H1 (cell line): ENCODE results near the gene NECTIN1. TPM values are rescaled to one million over a fixed set of nuclear protein-coding genes. Genes with fewer than 3 reads are reported as not detected.

ENCODE experiments used
- CTCF ChIA-PET: fragments of 300-600 bp; sonication (Branson Sonifier 250); formaldehyde crosslinking; loops from one replicate; lab custom pipeline; 2021; ENCODE audit not compliant: partially characterized antibody; lab: Charles Lee
- POLR2A ChIA-PET: fragments of 300-600 bp; sonication (Branson Sonifier 250); formaldehyde crosslinking; loops from one replicate; lab custom pipeline; 2021; ENCODE audit warnings: inconsistent platforms; ENCODE audit not compliant: partially characterized antibody; lab: Charles Lee
- DNase-seq, 2 experiments: peaks; one replicate each; pipeline versions ENCODE4 v3.0.0 to v3.0.0-alpha.2; 2010 to 2022; ENCODE audit warnings: low spot score in 2 of 2, low read depth in 1 of 2, mixed read lengths in 1 of 2
- FAIRE-seq: peaks from 2 replicates; lab custom pipeline; 2011; peaks lifted over from hg19 to GRCh38; lab: Jason Lieb, UNC
- H2AFZ ChIP-seq: 2 replicates; pipeline ENCODE4 v1.8.1; 2012; ENCODE audit warnings: low read length, inconsistent platforms
- H2AK5ac ChIP-seq: 2 replicates; pipeline ENCODE4 v1.6.1; 2013; ENCODE audit warnings: low read depth, low read length
- H2BK120ac ChIP-seq: replicated peaks from 2 replicates; pipeline ENCODE3; 2013; ENCODE audit warnings: low read depth, low read length, inconsistent platforms
- H2BK12ac ChIP-seq: 2 replicates; pipeline ENCODE4 v1.6.1; 2013; ENCODE audit warnings: low read depth, low read length
- H2BK15ac ChIP-seq: 2 replicates; pipeline ENCODE4 v1.6.1; 2013; ENCODE audit warnings: low read length
- H2BK20ac ChIP-seq: 2 replicates; pipeline ENCODE4 v1.6.1; 2013; ENCODE audit warnings: low read length
- H2BK5ac ChIP-seq: 2 replicates; pipeline ENCODE4 v1.6.1; 2013; ENCODE audit warnings: low read depth, low read length
- H3K14ac ChIP-seq: 2 replicates; pipeline ENCODE4 v1.6.1; 2013; ENCODE audit warnings: inconsistent platforms; ENCODE audit not compliant: insufficient read length
- H3K18ac ChIP-seq: 2 replicates; pipeline ENCODE4 v1.6.1; 2013; ENCODE audit warnings: low read length; ENCODE audit errors: extremely low read depth
- H3K23ac ChIP-seq: 2 replicates; pipeline ENCODE4 v1.6.1; 2013; ENCODE audit warnings: inconsistent platforms; ENCODE audit not compliant: insufficient read length
- H3K23me2 ChIP-seq: 2 replicates; pipeline ENCODE4 v1.6.1; 2013; ENCODE audit warnings: low read depth, low read length
- H3K27ac ChIP-seq: 2 replicates; pipeline ENCODE4 v1.6.1; 2011; ENCODE audit warnings: low read depth, low read length, inconsistent platforms
- H3K27me3 ChIP-seq, 4 experiments: replicated peaks in 1 of 4; 1 replicate in 1 of 4; 2 replicates in 3 of 4; pipeline versions ENCODE4 v1.6.1 to v1.8.1; 2011 to 2013; ENCODE audit warnings: low read length in 3 of 4, mild to moderate bottlenecking in 3 of 4, inconsistent platforms in 2 of 4, mixed read lengths in 2 of 4, moderate library complexity in 1 of 4; ENCODE audit not compliant: control insufficient read depth in 3 of 4, insufficient read depth in 3 of 4; ENCODE audit errors: extremely low read depth in 1 of 4
- H3K36me3 ChIP-seq, 4 experiments: 2 replicates each; pipeline versions ENCODE4 v1.6.1 to v1.8.1; 2011 to 2013; ENCODE audit warnings: mild to moderate bottlenecking in 4 of 4, low read length in 3 of 4, moderate library complexity in 2 of 4, control low read depth in 1 of 4, inconsistent platforms in 1 of 4; ENCODE audit not compliant: insufficient read depth in 4 of 4, control insufficient read depth in 2 of 4
- H3K4ac ChIP-seq: replicated peaks from 2 replicates; pipeline ENCODE3; 2013; ENCODE audit warnings: low read length, low read depth, mixed read lengths, inconsistent platforms; ENCODE audit not compliant: insufficient read length
- H3K4me1 ChIP-seq, 4 experiments: replicated peaks in 1 of 4; 1 replicate in 1 of 4; 2 replicates in 3 of 4; pipeline versions ENCODE4 v1.6.1 to v1.8.1; 2011 to 2013; ENCODE audit warnings: low read length in 3 of 4, inconsistent platforms in 2 of 4, mixed read lengths in 1 of 4; ENCODE audit not compliant: insufficient read depth in 4 of 4, control insufficient read depth in 3 of 4
- H3K4me2 ChIP-seq, 2 experiments: 2 replicates each; pipeline versions ENCODE4 v1.6.1 to v1.8.1; 2011 to 2013; ENCODE audit warnings: low read depth in 2 of 2, low read length in 2 of 2, control low read depth in 1 of 2, inconsistent platforms in 1 of 2, mild to moderate bottlenecking in 1 of 2; ENCODE audit not compliant: insufficient read depth in 1 of 2
- H3K4me3 ChIP-seq, 4 experiments: fragments of 200-600, 300-600 bp in 1 of 4; sonication (generic), shearing (Covaris generic), sonication (Bioruptor Twin) in 1 of 4; 2 replicates each; pipeline versions ENCODE4 v1.5.1 to v1.8.1; 2011 to 2016; ENCODE audit warnings: low read length in 4 of 4, low read depth in 3 of 4, control low read depth in 2 of 4, inconsistent platforms in 2 of 4, mild to moderate bottlenecking in 2 of 4, mixed read lengths in 1 of 4, moderate library complexity in 1 of 4; ENCODE audit not compliant: insufficient read depth in 2 of 4; ENCODE audit errors: extremely low read depth in 1 of 4
- H3K56ac ChIP-seq: replicated peaks from 2 replicates; pipeline ENCODE3; 2013; ENCODE audit warnings: low read depth, mild to moderate bottlenecking, mixed read lengths, low read length, inconsistent platforms; ENCODE audit not compliant: insufficient read length
- H3K79me1 ChIP-seq: 2 replicates; pipeline ENCODE4 v1.6.1; 2013; ENCODE audit warnings: low read depth, low read length, control low read depth
- H3K79me2 ChIP-seq, 2 experiments: 2 replicates each; pipeline versions ENCODE4 v1.6.1 to v1.8.1; 2012 to 2013; ENCODE audit warnings: low read length in 2 of 2, mild to moderate bottlenecking in 2 of 2, inconsistent platforms in 1 of 2; ENCODE audit not compliant: insufficient read depth in 2 of 2, control insufficient read depth in 1 of 2
- H3K9ac ChIP-seq, 4 experiments: replicated peaks in 1 of 4; 1 replicate in 1 of 4; 2 replicates in 3 of 4; pipeline versions ENCODE4 v1.6.1 to v1.8.1; 2011 to 2013; ENCODE audit warnings: low read depth in 3 of 4, low read length in 3 of 4, control low read depth in 2 of 4, mild to moderate bottlenecking in 2 of 4, moderate library complexity in 2 of 4, inconsistent platforms in 1 of 4; ENCODE audit errors: extremely low read depth in 1 of 4
- H3K9me3 ChIP-seq, 2 experiments: 2 replicates each; pipeline versions ENCODE4 v1.6.1 to v1.8.1; 2012 to 2013; ENCODE audit warnings: mild to moderate bottlenecking in 2 of 2, moderate library complexity in 2 of 2, control low read depth in 1 of 2, inconsistent platforms in 1 of 2, low read depth in 1 of 2, low read length in 1 of 2, mixed read lengths in 1 of 2; ENCODE audit not compliant: insufficient read depth in 2 of 2
- H4K20me1 ChIP-seq, 2 experiments: replicated peaks in 1 of 2; 2 replicates each; pipeline versions ENCODE3 to v1.8.1; 2011 to 2013; ENCODE audit warnings: inconsistent platforms in 2 of 2, low read length in 2 of 2, mild to moderate bottlenecking in 1 of 2; ENCODE audit not compliant: insufficient read depth in 2 of 2, control insufficient read depth in 1 of 2
- H4K5ac ChIP-seq: 2 replicates; pipeline ENCODE4 v1.6.1; 2013; ENCODE audit warnings: low read length, low read depth, mixed read lengths, inconsistent platforms; ENCODE audit not compliant: insufficient read length
- H4K8ac ChIP-seq: 2 replicates; pipeline ENCODE4 v1.8.0; 2013; ENCODE audit warnings: mild to moderate bottlenecking, moderate library complexity, low read length, inconsistent platforms; ENCODE audit not compliant: insufficient read depth; ENCODE audit errors: extremely low read depth
- H4K91ac ChIP-seq: replicated peaks from 2 replicates; pipeline ENCODE3; 2013; ENCODE audit warnings: low read length, mixed read lengths, inconsistent platforms; ENCODE audit not compliant: insufficient read length
- EZH2 ChIP-seq: fragments of 200-600 bp; sonication (generic); IDR thresholded peaks from 2 replicates; pipeline ENCODE4 v1.7.1; 2012; ENCODE audit warnings: low read depth, mild to moderate bottlenecking, moderate library complexity, low read length, inconsistent platforms; ENCODE audit not compliant: severe bottlenecking
- POU5F1 ChIP-seq: IDR thresholded peaks from 2 replicates; pipeline ENCODE4 v1.6.1; 2011; ENCODE audit warnings: low read depth, mild to moderate bottlenecking, low read length, moderate library complexity
- RAD21 ChIP-seq, 2 experiments: IDR thresholded peaks in 1 of 2; conservative IDR thresholded peaks in 1 of 2; 2 replicates each; pipeline ENCODE4 v1.6.1; 2011; ENCODE audit warnings: low read depth in 2 of 2, low read length in 2 of 2, improper control_type of control experiment in 1 of 2, inconsistent platforms in 1 of 2, mild to moderate bottlenecking in 1 of 2, moderate library complexity in 1 of 2
- WGBS, 2 experiments: shearing (Covaris generic) in 1 of 2; methylation state at CpG; one replicate each; pipeline versions ENCODE4 v1.1.6 to v1.1.7; 2013 to 2015; ENCODE audit warnings: low lambda C conversion rate in 2 of 2, mixed read lengths in 2 of 2, inconsistent platforms in 1 of 2, low coverage in 1 of 2, missing lambda C conversion rate in 1 of 2; ENCODE audit not compliant: insufficient replicate concordance in 2 of 2, insufficient coverage in 1 of 2, insufficient read length in 1 of 2; ENCODE audit errors: extremely low coverage in 1 of 2, missing lambda C conversion rate in 1 of 2; 5-methylcytosine and 5-hydroxymethylcytosine counted together
- polyA plus RNA-seq, 7 experiments: library from polyadenylated mRNA; depleted of rRNA in 3 of 7; stranded (reverse) in 5 of 7; unstranded in 2 of 7; fragments of >200 nt in 5 of 7; fragments of 200-250 nt in 2 of 7; gene quantifications; 1 replicate in 5 of 7; 2 replicates in 1 of 7; 4 replicates in 1 of 7; pipeline versions ENCODE4 v1.2.1 to v1.2.3, GENCODE V29; 2011 to 2013; ENCODE audit warnings: missing spikeins in 2 of 7, mixed read lengths in 2 of 7
- total RNA-seq: library from RNA; stranded (reverse); fragmentation: NEBNext Ultra II Directional; extraction: Animal tissue kit (Norgen Biotek cat#: 25700); gene quantifications from 2 replicates; pipeline ENCODE4 v1.2.1, GENCODE V29; 2021
- TF ChIP-seq, protein P1 (sequence below), 3 experiments: IDR thresholded peaks; 1 replicate in 2 of 3; 2 replicates in 1 of 3; pipeline versions ENCODE4 v1.5.1 to v1.6.1; 2011; ENCODE audit warnings: low read length in 3 of 3, mild to moderate bottlenecking in 3 of 3, inconsistent platforms in 2 of 3, low read depth in 1 of 3, moderate library complexity in 1 of 3; ENCODE audit not compliant: insufficient read depth in 1 of 3; ENCODE audit errors: control extremely low read depth in 1 of 3
- TF ChIP-seq, protein P2 (sequence below): IDR thresholded peaks from 2 replicates; pipeline ENCODE4 v1.6.1; 2012; ENCODE audit warnings: low read length, inconsistent platforms

The NECTIN1 gene
- total and polyA plus RNA-seq, 2 of the 8 experiments (the other 6 are each of a cell fraction or from before 2014, with no cell fraction given), result 43.2 to 97.7 TPM

DNA sequence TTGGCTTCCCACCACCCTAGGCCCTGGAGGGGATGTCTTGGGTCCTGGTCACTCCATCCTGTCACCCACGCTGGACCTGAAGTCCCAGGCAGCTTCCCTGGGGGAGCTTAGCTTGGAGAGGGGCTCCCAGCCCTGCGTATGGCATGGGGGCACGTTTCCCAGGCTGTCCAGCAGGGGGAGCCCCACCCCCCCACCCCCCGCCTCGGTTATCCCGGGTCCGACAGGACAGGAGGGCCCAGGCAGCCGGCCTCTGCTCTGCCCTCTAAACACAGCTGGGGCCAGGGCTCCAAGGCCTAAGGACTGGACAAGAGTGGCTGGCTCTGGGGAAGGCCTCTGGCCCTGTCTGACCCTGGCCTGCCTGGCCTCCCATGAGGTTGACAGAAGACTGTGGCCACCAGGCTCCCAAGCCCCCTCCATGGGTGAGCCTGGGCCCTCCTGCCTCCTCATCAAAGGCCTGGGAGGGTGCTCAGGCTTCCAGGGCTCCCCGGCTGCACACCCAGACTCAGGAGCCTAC, 104.8 kb downstream of the NECTIN1 start:
- FAIRE-seq (no peak), DNase-seq (no peak)
- H4K91ac ChIP-seq, result peak overlapping the region; percentile 17
- H3K36me3 ChIP-seq, result no peaks in the 10 kb centered on the region
- no peak overlapping the region for H3K56ac ChIP-seq
- H2BK5ac ChIP-seq, result peak overlapping the region; percentile 66; the same call in 1 of the 2 replicates
- H4K5ac ChIP-seq, result no peak overlapping the region
- TF ChIP-seq, protein P1, sequence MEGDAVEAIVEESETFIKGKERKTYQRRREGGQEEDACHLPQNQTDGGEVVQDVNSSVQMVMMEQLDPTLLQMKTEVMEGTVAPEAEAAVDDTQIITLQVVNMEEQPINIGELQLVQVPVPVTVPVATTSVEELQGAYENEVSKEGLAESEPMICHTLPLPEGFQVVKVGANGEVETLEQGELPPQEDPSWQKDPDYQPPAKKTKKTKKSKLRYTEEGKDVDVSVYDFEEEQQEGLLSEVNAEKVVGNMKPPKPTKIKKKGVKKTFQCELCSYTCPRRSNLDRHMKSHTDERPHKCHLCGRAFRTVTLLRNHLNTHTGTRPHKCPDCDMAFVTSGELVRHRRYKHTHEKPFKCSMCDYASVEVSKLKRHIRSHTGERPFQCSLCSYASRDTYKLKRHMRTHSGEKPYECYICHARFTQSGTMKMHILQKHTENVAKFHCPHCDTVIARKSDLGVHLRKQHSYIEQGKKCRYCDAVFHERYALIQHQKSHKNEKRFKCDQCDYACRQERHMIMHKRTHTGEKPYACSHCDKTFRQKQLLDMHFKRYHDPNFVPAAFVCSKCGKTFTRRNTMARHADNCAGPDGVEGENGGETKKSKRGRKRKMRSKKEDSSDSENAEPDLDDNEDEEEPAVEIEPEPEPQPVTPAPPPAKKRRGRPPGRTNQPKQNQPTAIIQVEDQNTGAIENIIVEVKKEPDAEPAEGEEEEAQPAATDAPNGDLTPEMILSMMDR (IDR thresholded peaks at IDR 0.05; ENCODE audit: control extremely low read depth in 1 of 3, insufficient read depth in 1 of 3, low read depth in 1 of 3, low read length in 3 of 3), result peak; percentile 50 to 77 (median 56); a peak in 3 of 4 replicates
- TF ChIP-seq POU5F1 (no peak), RAD21 (IDR thresholded peaks at IDR 0.05 in 1 of 2, conservative IDR thresholded peaks at IDR 0.05 in 1 of 2; ENCODE audit: low read depth in 2 of 2, low read length in 2 of 2) (peak in 1 of 2 experiments; percentile 52; a peak in 2 of 4 replicates), EZH2 (no peak)
- TF ChIP-seq, protein P2, sequence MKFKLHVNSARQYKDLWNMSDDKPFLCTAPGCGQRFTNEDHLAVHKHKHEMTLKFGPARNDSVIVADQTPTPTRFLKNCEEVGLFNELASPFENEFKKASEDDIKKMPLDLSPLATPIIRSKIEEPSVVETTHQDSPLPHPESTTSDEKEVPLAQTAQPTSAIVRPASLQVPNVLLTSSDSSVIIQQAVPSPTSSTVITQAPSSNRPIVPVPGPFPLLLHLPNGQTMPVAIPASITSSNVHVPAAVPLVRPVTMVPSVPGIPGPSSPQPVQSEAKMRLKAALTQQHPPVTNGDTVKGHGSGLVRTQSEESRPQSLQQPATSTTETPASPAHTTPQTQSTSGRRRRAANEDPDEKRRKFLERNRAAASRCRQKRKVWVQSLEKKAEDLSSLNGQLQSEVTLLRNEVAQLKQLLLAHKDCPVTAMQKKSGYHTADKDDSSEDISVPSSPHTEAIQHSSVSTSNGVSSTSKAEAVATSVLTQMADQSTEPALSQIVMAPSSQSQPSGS, result no peak
- 27% methylated on average over 9 of the region's 9 CpGs; no CpG with 5 or more reads in 1 of the 2 experiments for WGBS, 2 experiments
- no peak overlapping the region for H2BK120ac ChIP-seq
- H2BK15ac ChIP-seq, result peak overlapping the region; percentile 97; the same call in 1 of the 2 replicates
- H3K27ac ChIP-seq, result no peak overlapping the region
- H3K4ac ChIP-seq, result no peak overlapping the region
- H3K27me3 ChIP-seq, result no peaks in the 10 kb centered on the region; a peak in 2 of 7 replicates
- no peak overlapping the region for H3K14ac ChIP-seq
- no peak overlapping the region for H2AFZ ChIP-seq
- no peaks in the 10 kb centered on the region for H3K79me1 ChIP-seq
- H3K9ac ChIP-seq, result no peak overlapping the region
- H2BK20ac ChIP-seq, result no peak overlapping the region
- CTCF ChIA-PET, result interaction anchor here (0.5 to 14.8 kb wide), 40 partner anchors 10 to 879 kb away, joined by 3 to 245 read pairs (median 4); partner anchors contain the start of gene NECTIN1
- no peaks in the 10 kb centered on the region for H3K9me3 ChIP-seq
- H3K23ac ChIP-seq, result no peak overlapping the region
- H3K4me3 ChIP-seq, result no peak overlapping the region
- no peaks in the 10 kb centered on the region for H3K23me2 ChIP-seq
- no peak overlapping the region; the same call in none of the 2 replicates for H3K18ac ChIP-seq
- H2AK5ac ChIP-seq, result no peak overlapping the region; the same call in 1 of the 2 replicates
- H3K79me2 ChIP-seq, result no peaks in the 10 kb centered on the region
- H3K4me1 ChIP-seq, result peaks cover 5 to 30% (median 17%) of the 10 kb centered on the region in 4 experiments
- POLR2A ChIA-PET, result no interaction called here
- H2BK12ac ChIP-seq, result no peak overlapping the region
- peaks cover 0 to 2% of the 10 kb centered on the region in 2 experiments for H4K20me1 ChIP-seq
- H3K4me2 ChIP-seq, result no peak overlapping the region
- H4K8ac ChIP-seq, result no peak overlapping the region; the same call in 1 of the 2 replicates
